Nephron (organoid): Measurements from ENCODE around the gene WDR18.

Source experiments
- H3K27ac Mint-ChIP-seq, 3 experiments: 2 replicates each; pipeline ENCODE4 v1.8.0; 2020; ENCODE audit warnings: mixed read lengths in 3 of 3, mild to moderate bottlenecking in 2 of 3, moderate library complexity in 1 of 3
- H3K27me3 Mint-ChIP-seq: 2 replicates; pipeline ENCODE4 v1.8.0; 2021; ENCODE audit warnings: low read depth, mild to moderate bottlenecking, moderate library complexity, mixed read lengths
- H3K36me3 Mint-ChIP-seq: 2 replicates; pipeline ENCODE4 v1.8.0; 2020; ENCODE audit warnings: low read depth, mixed read lengths
- H3K4me1 Mint-ChIP-seq: 2 replicates; pipeline ENCODE4 v1.8.0; 2020; ENCODE audit warnings: mixed read lengths
- H3K4me3 Mint-ChIP-seq, 3 experiments: 2 replicates each; pipeline ENCODE4 v1.8.0; 2020; ENCODE audit warnings: mild to moderate bottlenecking in 3 of 3, mixed read lengths in 3 of 3, moderate library complexity in 2 of 3
- H3K9me3 Mint-ChIP-seq: 2 replicates; pipeline ENCODE4 v1.8.0; 2020; ENCODE audit warnings: mixed read lengths
- TF ChIP-seq, protein P1 (sequence below), 3 experiments: fragments of 200-600 bp; sonication (generic); IDR thresholded peaks; one replicate each; pipeline ENCODE4 v1.5.0; 2021; ENCODE audit warnings: antibody characterized with exemption in 3 of 3; ENCODE audit not compliant: unreplicated experiment in 3 of 3

The WDR18 gene

DNA sequence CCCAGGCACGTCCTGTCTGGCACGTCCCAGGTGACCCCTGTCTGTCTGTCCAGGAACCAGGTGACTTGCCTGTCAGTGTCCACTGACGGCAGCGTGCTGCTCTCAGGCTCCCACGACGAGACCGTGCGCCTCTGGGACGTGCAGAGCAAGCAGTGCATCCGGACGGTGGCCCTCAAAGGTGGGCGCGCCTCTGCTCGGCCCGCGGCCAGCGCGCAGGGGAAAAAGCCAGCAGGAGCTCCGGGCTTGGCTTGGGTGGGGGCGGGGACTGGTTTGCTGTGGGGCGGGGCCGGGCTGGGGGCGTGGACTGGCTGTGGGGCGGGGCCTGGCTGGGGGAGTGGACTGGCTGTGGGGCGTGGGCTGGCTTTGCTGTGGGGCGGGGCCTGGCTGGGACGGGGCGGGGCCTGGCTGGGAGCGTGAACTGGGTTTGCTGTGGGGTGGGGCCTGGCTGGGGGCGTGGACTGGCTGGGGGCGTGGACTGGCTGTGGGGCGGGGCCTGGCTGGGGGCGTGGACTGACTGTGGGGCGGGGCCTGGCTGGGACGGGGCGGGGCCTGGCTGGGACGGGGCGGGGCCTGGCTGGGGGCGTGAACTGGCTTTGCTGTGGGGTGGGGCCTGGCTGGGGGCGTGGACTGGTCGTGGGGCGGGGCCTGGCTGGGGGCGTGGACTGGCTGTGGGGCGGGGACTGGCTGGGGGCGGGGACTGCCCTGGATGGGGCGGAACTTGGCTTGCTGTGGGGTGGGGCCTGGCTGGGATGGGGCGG lies 7.2 kb downstream of the WDR18 start:
- Mint-ChIP-seq H3K27ac (no peak overlapping the region), H3K9me3 (no peaks in the 10 kb centered on the region), H3K4me3 (no peak overlapping the region), H3K4me1 (no peaks in the 10 kb centered on the region), H3K27me3 (peaks cover 9% of the 10 kb centered on the region), H3K36me3 (peaks cover 19% of the 10 kb centered on the region)
- TF ChIP-seq, protein P1, sequence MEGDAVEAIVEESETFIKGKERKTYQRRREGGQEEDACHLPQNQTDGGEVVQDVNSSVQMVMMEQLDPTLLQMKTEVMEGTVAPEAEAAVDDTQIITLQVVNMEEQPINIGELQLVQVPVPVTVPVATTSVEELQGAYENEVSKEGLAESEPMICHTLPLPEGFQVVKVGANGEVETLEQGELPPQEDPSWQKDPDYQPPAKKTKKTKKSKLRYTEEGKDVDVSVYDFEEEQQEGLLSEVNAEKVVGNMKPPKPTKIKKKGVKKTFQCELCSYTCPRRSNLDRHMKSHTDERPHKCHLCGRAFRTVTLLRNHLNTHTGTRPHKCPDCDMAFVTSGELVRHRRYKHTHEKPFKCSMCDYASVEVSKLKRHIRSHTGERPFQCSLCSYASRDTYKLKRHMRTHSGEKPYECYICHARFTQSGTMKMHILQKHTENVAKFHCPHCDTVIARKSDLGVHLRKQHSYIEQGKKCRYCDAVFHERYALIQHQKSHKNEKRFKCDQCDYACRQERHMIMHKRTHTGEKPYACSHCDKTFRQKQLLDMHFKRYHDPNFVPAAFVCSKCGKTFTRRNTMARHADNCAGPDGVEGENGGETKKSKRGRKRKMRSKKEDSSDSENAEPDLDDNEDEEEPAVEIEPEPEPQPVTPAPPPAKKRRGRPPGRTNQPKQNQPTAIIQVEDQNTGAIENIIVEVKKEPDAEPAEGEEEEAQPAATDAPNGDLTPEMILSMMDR (IDR thresholded peaks at IDR 0.05; ENCODE audit: unreplicated experiment in 3 of 3): no peak

DNA sequence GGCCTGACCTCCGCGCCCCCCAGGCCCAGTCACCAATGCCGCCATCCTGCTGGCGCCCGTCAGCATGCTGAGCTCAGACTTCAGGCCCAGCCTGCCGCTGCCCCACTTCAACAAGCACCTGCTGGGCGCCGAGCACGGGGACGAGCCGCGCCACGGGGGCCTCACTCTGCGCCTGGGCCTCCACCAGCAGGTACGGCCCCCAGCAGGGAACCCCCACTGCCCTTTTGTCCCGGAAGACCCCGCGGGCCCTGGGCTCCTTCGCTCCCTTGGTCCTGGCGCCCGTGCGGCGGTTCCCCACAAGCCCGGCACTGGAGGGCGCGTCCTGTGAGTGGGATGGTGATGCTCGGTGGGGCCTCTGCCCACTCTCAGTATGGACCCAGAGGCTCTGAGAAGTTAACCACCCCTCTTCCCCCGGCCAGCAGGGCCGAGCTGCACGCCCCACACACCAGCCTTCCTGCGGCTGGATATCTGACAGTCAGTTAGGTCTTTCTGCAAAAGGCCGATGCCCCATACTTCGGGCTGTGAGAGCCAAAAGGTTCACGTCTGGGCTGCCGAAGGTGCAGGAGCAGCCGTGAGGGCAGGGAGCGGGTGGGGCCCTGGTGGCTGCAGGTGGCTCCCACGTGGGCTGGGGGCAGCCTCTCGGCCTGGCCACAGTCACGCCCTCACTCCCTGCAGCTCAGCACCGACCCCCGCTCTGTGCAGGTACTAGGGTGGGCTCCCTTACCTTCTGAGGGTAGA lies 8.0 kb downstream of the WDR18 start:
- TF ChIP-seq, protein P1 (IDR thresholded peaks at IDR 0.05; ENCODE audit: unreplicated experiment in 3 of 3): no peak
- Mint-ChIP-seq H3K27me3 (peaks cover 16% of the 10 kb centered on the region), H3K4me3 (no peak overlapping the region), H3K27ac (no peak overlapping the region), H3K4me1 (no peaks in the 10 kb centered on the region), H3K36me3 (peaks cover 12% of the 10 kb centered on the region), H3K9me3 (no peaks in the 10 kb centered on the region)

DNA sequence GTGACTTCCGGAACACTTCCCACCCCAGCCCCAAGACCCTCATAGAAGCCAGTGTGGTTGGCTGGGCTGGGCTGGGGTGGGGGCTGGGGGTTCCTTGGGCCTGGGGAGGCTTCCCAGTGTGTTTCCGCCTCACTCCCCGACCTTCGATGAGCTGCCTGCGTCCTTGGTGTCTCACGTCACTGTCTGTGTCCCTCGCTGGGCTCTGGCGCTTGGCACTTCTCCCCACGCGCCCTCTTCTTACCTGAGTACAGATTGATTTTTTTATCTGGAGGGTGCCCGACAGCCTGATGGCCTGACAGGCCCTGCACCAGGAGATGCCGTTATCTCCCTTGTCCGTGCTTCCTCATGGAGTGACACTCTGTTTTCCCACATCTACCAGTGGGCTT lies 8.5 kb downstream of the WDR18 start:
- Mint-ChIP-seq H3K4me3 (no peak overlapping the region), H3K36me3 (peaks cover 10% of the 10 kb centered on the region), H3K4me1 (no peaks in the 10 kb centered on the region), H3K27ac (peak overlapping the region in 1 of 3 experiments; percentile 81), H3K27me3 (peaks cover 22% of the 10 kb centered on the region), H3K9me3 (no peaks in the 10 kb centered on the region)
- TF ChIP-seq, protein P1 (IDR thresholded peaks at IDR 0.05; ENCODE audit: unreplicated experiment in 3 of 3): no peak

DNA sequence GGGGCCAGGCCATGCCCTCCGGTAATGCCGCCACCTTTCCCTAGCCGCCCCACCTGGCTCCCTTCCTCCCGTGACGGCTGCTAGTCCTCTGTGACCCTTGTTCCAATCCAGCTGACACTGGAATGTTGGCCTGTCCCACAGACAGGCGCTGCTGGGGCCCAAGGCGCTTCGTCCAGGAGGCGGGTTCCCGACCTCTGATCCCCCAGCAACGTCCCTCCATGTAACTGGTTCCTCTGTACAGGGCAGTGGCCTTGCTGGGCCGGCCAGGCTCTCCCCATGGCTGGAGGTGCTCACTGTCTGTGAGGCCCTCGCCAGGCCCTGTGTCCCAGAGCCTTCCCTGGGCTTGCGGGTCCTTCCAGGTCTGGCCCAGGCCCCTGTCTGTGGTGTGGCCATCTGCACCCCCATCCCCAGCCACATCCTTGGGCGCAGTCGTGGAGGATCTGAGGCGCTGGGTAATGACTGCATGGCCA lies 9.3 kb downstream of the WDR18 start:
- Mint-ChIP-seq H3K27me3 (peaks cover 29% of the 10 kb centered on the region), H3K36me3 (peaks cover 10% of the 10 kb centered on the region), H3K9me3 (no peaks in the 10 kb centered on the region), H3K4me3 (no peak overlapping the region), H3K4me1 (no peaks in the 10 kb centered on the region), H3K27ac (peak overlapping the region in 1 of 3 experiments; percentile 81)
- TF ChIP-seq, protein P1 (IDR thresholded peaks at IDR 0.05; ENCODE audit: unreplicated experiment in 3 of 3): no peak

DNA sequence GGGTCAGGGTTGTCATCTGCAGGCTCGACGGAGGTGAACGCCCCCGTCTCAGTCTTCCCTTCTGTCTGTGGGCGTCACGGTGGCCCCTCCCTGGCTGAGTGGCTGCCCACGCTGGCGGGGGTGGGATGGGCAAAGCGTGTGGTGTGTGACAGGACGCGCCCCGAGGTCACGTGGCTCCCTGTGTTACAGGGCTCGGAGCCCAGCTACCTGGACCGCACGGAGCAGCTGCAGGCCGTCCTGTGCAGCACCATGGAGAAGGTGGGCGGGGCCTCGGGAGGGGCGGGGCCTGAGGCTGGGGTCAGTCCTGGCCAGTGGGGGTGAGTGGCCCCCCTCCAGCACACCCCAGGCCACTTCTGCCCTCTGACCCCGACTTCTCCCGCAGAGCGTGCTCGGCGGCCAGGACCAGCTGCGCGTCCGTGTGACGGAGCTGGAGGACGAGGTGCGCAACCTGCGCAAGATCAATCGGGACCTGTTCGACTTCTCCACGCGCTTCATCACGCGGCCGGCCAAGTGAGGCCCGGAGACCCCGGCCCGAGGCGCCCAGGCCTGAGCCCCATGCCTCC lies 9.8 kb downstream of the WDR18 start:
- Mint-ChIP-seq H3K4me3 (no peak overlapping the region), H3K36me3 (peaks cover 5% of the 10 kb centered on the region), H3K4me1 (peaks cover 5% of the 10 kb centered on the region), H3K27ac (peak overlapping the region in 1 of 3 experiments; percentile 81), H3K27me3 (peaks cover 34% of the 10 kb centered on the region), H3K9me3 (no peaks in the 10 kb centered on the region)
- TF ChIP-seq, protein P1 (IDR thresholded peaks at IDR 0.05; ENCODE audit: unreplicated experiment in 3 of 3): no peak
